Fibroblast of skin of back (primary cell): ENCODE results near the gene MGA. TPM values are rescaled to one million over a fixed set of nuclear protein-coding genes. Genes with fewer than 3 reads are reported as not detected.
A peak's percentile ranks its signal among the peaks of the same experiment; 100 is the strongest.

Experiments
- DNase-seq: peaks from one replicate; pipeline ENCODE4 v3.0.0-alpha.2; 2013
- polyA plus RNA-seq, 2 experiments: library from polyadenylated mRNA; unstranded; fragments of 120-200 nt; gene quantifications; one replicate each; pipeline ENCODE4 v1.2.1, GENCODE V29; 2013; ENCODE audit not compliant: insufficient read length in 2 of 2

Gene MGA
- 7.2 TPM for polyA plus RNA-seq (2013, experiment 1 of 2; ENCODE audit: insufficient read length)
- polyA plus RNA-seq (2013, experiment 2 of 2; ENCODE audit: insufficient read length): 8.2 TPM

GRCh38 chr15:41660235-41661077 is at the start of gene MGA:
Gene MGA (plus strand): TSS chr15:41660405.
- DNase-seq: peak; percentile 94

GRCh38 chr15:41620536-41621199 is 39.5 kb upstream of the MGA start:
- DNase-seq: no peak

- peak; percentile 82 for DNase-seq
Measured at GRCh38 chr15:41621200-41622193, 38.7 kb upstream of the MGA start.

- no peak for DNase-seq
Measured at GRCh38 chr15:41622901-41623300, 37.3 kb upstream of the MGA start.

- DNase-seq: no peak
Measured at GRCh38 chr15:41627203-41627602, 33.0 kb upstream of the MGA start.

- DNase-seq: peak; percentile 11
Measured at GRCh38 chr15:41629463-41629862, 30.7 kb upstream of the MGA start.

GRCh38 chr15:41629883-41630282 is 30.3 kb upstream of the MGA start:
- DNase-seq: no peak

- DNase-seq: no peak
Measured at GRCh38 chr15:41630616-41631217, 29.5 kb upstream of the MGA start.

GRCh38 chr15:41631880-41632470 is 28.2 kb upstream of the MGA start:
- DNase-seq: no peak

- no peak for DNase-seq
Measured at GRCh38 chr15:41633609-41634008, 26.6 kb upstream of the MGA start.

GRCh38 chr15:41634072-41634626 is 26.1 kb upstream of the MGA start:
- no peak for DNase-seq

GRCh38 chr15:41637086-41637485 is 23.1 kb upstream of the MGA start:
- no peak for DNase-seq

GRCh38 chr15:41640985-41641384 is 19.2 kb upstream of the MGA start:
- DNase-seq: no peak

- DNase-seq: no peak
Measured at GRCh38 chr15:41647262-41647661, 12.9 kb upstream of the MGA start.

GRCh38 chr15:41648097-41648496 is 12.1 kb upstream of the MGA start:
- DNase-seq: no peak

GRCh38 chr15:41648770-41649169 is 11.4 kb upstream of the MGA start:
- DNase-seq: peak; percentile 53

GRCh38 chr15:41650806-41651205 is 9.4 kb upstream of the MGA start:
- DNase-seq: no peak

- no peak for DNase-seq
Measured at GRCh38 chr15:41651373-41651772, 8.8 kb upstream of the MGA start.

GRCh38 chr15:41653760-41654159 is 6.4 kb upstream of the MGA start:
- DNase-seq: no peak

GRCh38 chr15:41655716-41656115 is 4.5 kb upstream of the MGA start:
- peak; percentile 85 for DNase-seq

GRCh38 chr15:41656188-41656587 is 4.0 kb upstream of the MGA start:
- DNase-seq: peak; percentile 24
